NCI-H526 (cell line): ENCODE data around the gene ZNF214.

ENCODE experiments used
- DNase-seq, 2 experiments: peaks; one replicate each; lab custom pipeline; 2025; lab: John Stamatoyannopoulos, UW

The ZNF214 gene

GRCh38 chr11:7020183-7020917 lies at the start of gene ZNF214, which contains the start of gene NLRP14:
ZNF214 (minus strand) TSS chr11:7020346; CDS start chr11:7002835, 17,511 bp downstream.
NLRP14 (plus strand) TSS chr11:7020479; CDS start chr11:7038587, 18,108 bp downstream.
- peak; percentile 91 to 98 for DNase-seq

DNA sequence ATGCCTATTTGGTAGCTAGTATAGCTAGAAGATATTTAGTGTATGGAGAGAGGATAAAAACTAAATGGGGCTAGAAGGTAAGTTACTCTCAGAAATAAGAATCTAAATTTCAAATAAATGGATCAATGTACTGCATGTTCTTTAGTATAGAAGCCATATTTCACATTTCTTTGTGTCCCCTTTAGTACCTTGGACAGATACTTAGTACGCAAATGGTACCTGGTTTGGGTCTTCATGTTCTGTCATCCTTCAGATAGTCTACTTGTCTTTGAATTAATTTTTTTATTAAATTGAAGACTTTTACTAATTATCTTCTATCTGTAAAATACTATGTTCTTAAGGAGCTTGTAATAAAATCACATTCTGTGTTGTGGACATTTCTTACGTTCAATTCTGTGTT lies 42.4 kb upstream of the ZNF214 start:
- no peak for DNase-seq

DNA sequence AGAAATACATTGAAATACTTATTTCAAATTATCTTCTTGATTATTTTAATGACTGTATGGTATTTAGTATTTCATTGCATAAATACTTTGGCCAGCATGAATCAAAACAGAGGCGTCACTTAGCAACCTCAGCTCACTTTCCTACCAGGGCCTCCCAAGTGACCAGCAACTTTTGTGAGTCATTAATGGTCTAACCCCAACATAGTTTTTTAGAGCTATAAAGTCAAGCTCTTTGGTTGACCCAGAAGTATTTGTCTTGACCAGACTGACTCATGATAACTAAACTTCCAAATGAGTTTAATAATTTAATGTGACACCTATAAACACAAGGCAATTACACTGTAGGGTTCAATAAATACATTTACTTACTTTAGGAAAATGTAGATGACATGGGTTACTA lies 40.7 kb upstream of the ZNF214 start:
- no peak for DNase-seq

- DNase-seq, result no peak
Measured at GRCh38 chr11:7057641-7058040, 37.5 kb upstream of the ZNF214 start.

GRCh38 chr11:7056828-7057513 lies 36.8 kb upstream of the ZNF214 start:
- no peak for DNase-seq

GRCh38 chr11:7050191-7050590 lies 30.0 kb upstream of the ZNF214 start:
- DNase-seq, result no peak

GRCh38 chr11:7046474-7047175 lies 26.5 kb upstream of the ZNF214 start:
- peak; percentile 5 to 36 for DNase-seq

DNA sequence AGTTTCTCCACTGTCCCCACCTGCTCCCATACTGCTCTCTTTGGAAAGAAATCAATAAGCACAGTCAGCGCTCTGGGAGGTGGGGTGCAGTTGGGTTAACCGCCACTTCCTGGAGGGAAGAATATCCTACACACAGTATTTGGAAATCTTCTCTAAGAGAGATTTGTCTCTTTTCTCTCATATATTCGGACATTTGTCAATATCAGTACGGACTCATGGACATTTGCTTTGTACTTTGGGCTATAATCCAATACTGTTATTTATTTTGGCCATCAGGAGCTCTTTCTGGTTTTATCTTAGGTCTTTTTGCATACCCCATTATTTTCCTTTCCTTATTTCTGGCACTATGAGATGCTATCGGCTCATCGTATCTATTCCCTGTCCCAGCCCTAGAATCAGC lies 13.9 kb upstream of the ZNF214 start:
- no peak for DNase-seq

DNA sequence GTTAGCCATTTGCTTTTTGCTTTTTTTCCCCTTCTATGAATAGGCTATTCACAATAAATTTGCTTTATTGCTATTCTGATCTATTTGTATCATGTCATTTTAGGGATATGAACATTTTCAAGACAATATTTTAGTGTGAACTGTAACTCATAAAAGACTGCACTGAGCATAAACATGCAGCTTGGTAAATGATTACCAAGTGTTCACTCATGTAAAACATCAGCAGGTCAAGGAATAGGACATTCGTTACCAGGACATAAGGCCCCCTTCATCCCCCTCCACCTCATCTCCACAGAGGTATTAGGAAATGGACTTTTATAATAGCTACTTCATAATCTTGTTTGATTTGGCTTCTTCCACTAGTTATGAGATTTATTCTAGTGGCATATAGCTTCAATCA lies 12.5 kb upstream of the ZNF214 start:
- DNase-seq, result peak in 1 of 2 experiments; percentile 18

GRCh38 chr11:7031471-7031871 lies 11.3 kb upstream of the ZNF214 start:
- no peak for DNase-seq

DNA sequence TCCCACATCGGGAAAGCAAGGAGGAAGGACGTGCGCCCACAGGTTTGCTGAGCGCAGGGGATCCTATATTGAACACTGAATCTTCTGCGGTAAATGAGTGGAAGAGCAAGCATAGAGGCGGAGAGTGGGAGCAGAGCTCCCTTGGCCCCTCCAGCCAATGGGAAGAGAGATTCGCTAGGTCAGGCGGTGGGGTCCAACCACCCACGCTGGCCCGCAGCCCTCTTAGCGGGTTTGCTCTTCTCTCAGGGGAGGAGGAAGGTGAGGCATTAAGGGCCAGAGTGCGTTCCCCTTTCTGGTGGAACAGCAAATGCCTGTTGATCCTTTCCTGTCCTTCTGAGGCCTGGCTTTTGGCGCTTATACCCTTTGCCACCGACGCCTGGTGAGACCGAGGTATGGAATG lies 10.7 kb upstream of the ZNF214 start:
- DNase-seq, result no peak

DNA sequence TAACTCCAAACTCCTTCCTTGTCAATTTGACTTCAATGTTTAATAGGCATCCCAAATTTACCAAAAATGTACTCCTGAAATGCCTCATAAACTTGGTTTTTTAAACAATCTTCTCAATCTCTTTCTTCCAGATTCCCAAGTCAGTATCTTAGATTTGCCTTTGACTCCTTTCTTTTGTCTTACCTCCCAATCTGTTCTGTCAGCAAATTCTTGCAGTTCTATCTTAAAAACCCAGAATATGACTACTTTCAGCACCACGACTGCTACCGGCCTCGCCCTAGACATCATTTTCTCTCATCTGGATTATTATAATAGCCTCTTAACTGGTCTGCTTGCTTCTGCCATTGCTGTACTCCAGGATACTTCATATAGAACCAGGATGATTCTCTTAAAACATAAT lies 8.0 kb upstream of the ZNF214 start:
- DNase-seq, result no peak

DNA sequence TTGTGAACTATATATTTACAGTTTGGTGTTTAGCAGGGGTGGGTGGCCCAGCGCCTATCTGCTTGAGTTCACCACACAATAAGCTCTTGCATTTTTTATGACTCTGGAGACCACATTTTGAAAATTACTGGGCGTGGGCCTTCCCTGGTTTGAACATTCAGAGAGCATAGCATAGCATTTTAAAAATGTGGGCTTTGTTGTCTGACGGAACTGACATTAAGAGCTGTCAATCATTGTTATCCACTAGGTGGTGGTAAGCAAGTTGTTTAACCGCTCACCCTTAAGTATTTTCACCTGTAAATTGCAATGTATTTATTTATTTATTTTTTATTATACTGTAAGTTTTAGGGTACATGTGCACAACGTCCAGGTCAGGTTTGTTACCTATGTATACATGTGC lies 1.2 kb upstream of the ZNF214 start:
- peak; percentile 71 to 72 for DNase-seq

DNA sequence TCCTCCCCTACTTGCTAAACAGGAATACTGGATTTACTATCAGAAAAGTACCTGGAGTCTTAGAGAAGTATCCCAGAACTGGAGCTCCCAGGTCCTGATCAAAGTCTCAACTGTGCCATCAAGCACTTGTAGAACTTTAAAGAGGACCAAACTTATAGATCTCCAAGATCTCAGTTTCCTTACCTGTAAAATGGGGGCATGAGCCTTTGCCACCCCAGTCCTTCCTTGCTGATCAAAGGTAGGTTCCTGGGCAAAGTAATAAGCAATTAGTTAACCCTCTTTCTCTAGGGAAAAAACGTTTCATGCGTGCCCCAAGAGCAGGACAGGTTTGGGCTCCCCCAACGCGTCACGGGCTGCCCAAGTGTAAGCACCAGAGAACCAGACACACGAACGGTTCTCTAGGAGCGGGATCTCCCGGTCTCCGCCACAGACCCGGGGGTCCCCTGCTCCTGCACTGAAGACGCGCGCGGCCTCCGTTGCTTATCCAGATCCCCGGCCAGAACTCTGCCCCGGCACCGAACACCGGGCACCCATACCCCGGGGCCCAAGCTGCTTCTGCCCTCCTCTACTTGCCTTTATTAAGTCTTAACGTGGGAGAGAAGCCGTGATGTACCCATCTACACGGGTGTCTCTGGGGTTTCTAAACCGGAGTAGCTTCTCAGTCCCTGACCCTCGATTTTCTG lies 505 bp downstream of the ZNF214 start:
- peak in 1 of 2 experiments; percentile 79 for DNase-seq

DNA sequence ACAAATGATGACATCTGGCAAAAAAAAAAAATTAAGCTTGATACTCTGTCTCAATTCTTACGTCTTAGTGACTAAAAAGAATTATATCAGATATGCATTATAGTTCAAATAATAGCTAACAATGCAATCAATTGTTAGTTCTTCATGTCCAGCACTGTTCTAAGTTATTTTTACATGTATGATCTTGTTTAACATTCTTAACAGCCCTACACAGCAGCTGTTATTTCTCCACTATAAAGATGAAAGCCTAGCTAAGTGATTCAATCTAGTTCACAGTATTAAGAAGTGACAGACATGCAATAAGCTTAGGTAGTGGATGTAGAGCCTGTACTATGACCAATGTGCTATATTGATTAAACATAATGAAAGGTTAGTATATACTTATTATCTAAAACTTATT lies 4.1 kb downstream of the ZNF214 start:
- no peak for DNase-seq

DNA sequence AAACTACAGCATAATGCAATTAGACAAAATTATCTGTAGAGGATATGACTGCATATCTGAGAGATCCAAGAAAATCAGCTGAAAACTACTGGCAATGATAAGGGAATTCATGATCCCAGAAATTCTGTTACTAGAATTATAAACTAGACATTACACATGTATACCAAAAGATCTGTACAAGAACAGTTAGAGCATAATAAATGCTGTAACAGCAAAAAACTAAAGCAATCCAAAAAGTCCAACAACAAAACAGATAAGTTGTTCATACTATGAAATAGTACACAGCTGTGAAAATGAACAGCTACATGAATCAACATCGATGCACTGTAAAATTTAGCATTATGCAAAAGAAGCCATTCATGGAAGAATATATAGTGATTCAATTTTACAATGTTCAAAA lies 6.0 kb downstream of the ZNF214 start:
- no peak for DNase-seq

DNA sequence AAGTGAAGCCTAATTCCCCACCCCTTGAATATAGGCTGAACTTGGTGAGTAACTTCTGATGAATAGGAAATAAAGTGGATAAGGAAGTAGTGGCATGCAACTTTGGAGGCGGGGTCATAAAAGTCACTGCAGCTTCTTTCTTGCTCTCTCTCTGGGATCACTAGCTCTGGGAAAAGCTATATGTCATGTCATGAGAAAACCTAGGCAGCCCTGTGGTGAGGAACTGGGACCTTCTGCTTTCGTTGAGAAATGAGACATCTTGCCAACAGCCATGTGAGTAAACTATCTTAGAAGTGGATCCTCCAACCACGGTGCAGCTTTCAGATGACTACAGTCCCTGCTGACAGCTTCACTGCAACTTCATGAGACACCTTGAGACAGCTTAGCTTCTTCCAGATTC lies 15.7 kb downstream of the ZNF214 start:
- DNase-seq, result no peak

DNA sequence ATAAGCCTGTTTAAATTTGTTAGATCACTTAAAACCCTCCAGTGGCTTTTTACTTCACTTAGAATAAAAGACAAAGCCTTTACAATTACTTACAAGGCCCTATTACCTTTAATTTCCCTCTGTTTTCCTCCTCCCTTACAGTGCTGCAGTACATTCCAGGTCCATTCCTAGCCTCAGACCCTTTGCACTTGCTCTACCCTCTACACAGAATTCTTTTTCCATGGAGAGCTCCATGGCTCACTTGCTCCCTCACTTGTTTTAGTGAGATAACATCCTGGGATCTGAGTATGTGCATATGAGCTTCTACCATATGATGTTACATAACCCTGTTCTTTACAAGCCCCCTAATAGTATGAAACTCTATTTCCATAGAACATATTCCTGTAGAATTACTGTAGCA lies 24.4 kb downstream of the ZNF214 start:
- no peak for DNase-seq

- no peak for DNase-seq
Measured at GRCh38 chr11:6992457-6993417, 27.4 kb downstream of the ZNF214 start.

DNA sequence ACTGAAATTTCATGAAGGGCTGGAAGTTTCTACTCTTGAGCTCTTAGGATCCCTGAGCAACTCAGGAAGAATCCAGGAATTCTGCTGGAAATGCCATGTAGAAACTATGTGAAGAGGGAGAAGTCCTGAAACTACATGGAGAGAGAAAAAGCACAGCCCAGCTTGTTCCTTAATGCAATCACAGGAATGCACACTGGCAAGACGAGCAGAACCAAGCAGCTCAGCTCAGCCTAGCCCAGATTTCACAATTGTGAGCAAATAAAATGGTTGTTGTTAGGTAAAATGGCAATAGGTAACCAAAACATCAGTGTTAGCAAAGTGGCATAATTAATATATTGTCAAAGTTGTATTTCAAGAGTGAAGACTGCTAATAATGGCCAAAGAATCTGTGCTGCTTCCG lies 28.1 kb downstream of the ZNF214 start:
- DNase-seq, result no peak

- DNase-seq, result no peak
Measured at GRCh38 chr11:6991227-6991626, 28.9 kb downstream of the ZNF214 start.
